GM12878 (cell line): ENCODE data around the gene KIF4B. TPM values are rescaled to one million over a fixed set of nuclear protein-coding genes. Genes with fewer than 3 reads are reported as not detected.
"Not testable (repeated sequence)": the region's sequence is repeated elsewhere in the genome, so short reads cannot be mapped to it uniquely, and the experiment has no call there.

Experiments
- ATAC-seq: fragments of 200-7000 bp; cut with Tn5 transposase; 3 replicates; pipeline ENCODE4 v1.9.1; 2020; ENCODE audit warnings: mild to moderate bottlenecking, moderate library complexity
- BruUV-seq: library from RNA; stranded (reverse); fragments of 400-500 nt; replicated peaks from 2 replicates; lab custom pipeline; 2021; lab: Mats Ljungman, UMichigan
- CTCF ChIA-PET: fragments of 300-600 bp; sonication (Branson Sonifier 250); formaldehyde crosslinking; extraction: SDS; loops from one replicate; lab custom pipeline; 2021; ENCODE audit warnings: inconsistent platforms; lab: Yijun Ruan, JAX
- POLR2A ChIA-PET: fragments of 350-600 bp; formaldehyde crosslinking; extraction: SDS; loops from one replicate; lab custom pipeline; 2021; ENCODE audit warnings: inconsistent platforms; lab: Charles Lee
- RAD21 ChIA-PET: fragments of 300-600 bp; sonication (Branson Sonifier 250); formaldehyde crosslinking; loops from one replicate; lab custom pipeline; 2023; ENCODE audit warnings: antibody characterized with exemption; ENCODE audit not compliant: unreplicated experiment; lab: Charles Lee
- SMC1A ChIA-PET: fragments of 300-600 bp; sonication (Branson Sonifier 250); formaldehyde crosslinking; loops from one replicate; lab custom pipeline; 2023; ENCODE audit not compliant: unreplicated experiment, uncharacterized antibody; lab: Charles Lee
- DNase-seq: peaks from one replicate; pipeline ENCODE4 v3.0.0-alpha.2; 2011; ENCODE audit warnings: low read depth, low spot score
- FAIRE-seq: peaks from 3 replicates; lab custom pipeline; 2011; peaks lifted over from hg19 to GRCh38; lab: Jason Lieb, UNC
- H2AFZ ChIP-seq: 2 replicates; pipeline ENCODE4 v1.6.0; 2011; ENCODE audit warnings: low read depth, low read length, control low read depth; ENCODE audit not compliant: control insufficient read depth
- H3K27ac ChIP-seq: 2 replicates; pipeline ENCODE4 v1.5.1; 2011; ENCODE audit warnings: control low read depth; ENCODE audit not compliant: control insufficient read depth, insufficient read depth
- H3K27me3 ChIP-seq, 2 experiments: replicated peaks in 1 of 2; 2 replicates each; pipeline versions ENCODE4 v1.6.0 to v1.6.1; 2011; ENCODE audit warnings: low read length in 1 of 2; ENCODE audit not compliant: control insufficient read depth in 2 of 2, insufficient read depth in 2 of 2
- H3K36me3 ChIP-seq, 2 experiments: 2 replicates each; pipeline ENCODE4 v1.5.1; 2011; ENCODE audit warnings: low read length in 1 of 2; ENCODE audit not compliant: control insufficient read depth in 2 of 2, insufficient read depth in 2 of 2
- H3K4me1 ChIP-seq: 2 replicates; pipeline ENCODE4 v1.6.1; 2011; ENCODE audit warnings: mild to moderate bottlenecking, low read length, moderate library complexity, mixed read lengths; ENCODE audit not compliant: control insufficient read depth, insufficient read depth
- H3K4me2 ChIP-seq: 2 replicates; pipeline ENCODE4 v1.6.0; 2011; ENCODE audit warnings: control low read depth; ENCODE audit not compliant: control insufficient read depth, insufficient read depth
- H3K4me3 ChIP-seq: fragments of 200-600 bp; sonication (generic); 2 replicates; pipeline ENCODE4 v1.5.1; 2016
- H3K79me2 ChIP-seq: 2 replicates; pipeline ENCODE4 v1.6.0; 2011; ENCODE audit warnings: low read length; ENCODE audit not compliant: control insufficient read depth, insufficient read depth
- H3K9ac ChIP-seq: 2 replicates; pipeline ENCODE4 v1.8.0; 2011; ENCODE audit warnings: low read length, control low read depth, mixed read lengths; ENCODE audit not compliant: control insufficient read depth, insufficient read depth
- H3K9me3 ChIP-seq: replicated peaks from 3 replicates; pipeline ENCODE4 v1.5.1; 2011; ENCODE audit warnings: mild to moderate bottlenecking, low read length; ENCODE audit not compliant: control insufficient read depth, insufficient read depth
- H4K20me1 ChIP-seq: 2 replicates; pipeline ENCODE4 v1.6.0; 2011; ENCODE audit not compliant: control insufficient read depth, insufficient read depth
- KAT2A ChIP-seq: conservative IDR thresholded peaks from 2 replicates; pipeline ENCODE4 v1.6.1; 2011; ENCODE audit warnings: low read depth, low read length; ENCODE audit not compliant: control insufficient read depth
- PAX8 ChIP-seq: fragments of 450-650 bp; IDR thresholded peaks from 2 replicates; pipeline ENCODE4 v1.6.1; 2017; ENCODE audit warnings: mild to moderate bottlenecking, moderate library complexity
- ZBTB4 ChIP-seq: fragments of 450-650 bp; formaldehyde crosslinking; IDR thresholded peaks from 2 replicates; pipeline ENCODE4 v1.4.0; 2022; ENCODE audit warnings: mild to moderate bottlenecking, moderate library complexity
- WGBS: methylation state at CpG from one replicate; pipeline ENCODE4 v1.1.6; 2016; ENCODE audit warnings: low lambda C conversion rate; ENCODE audit not compliant: insufficient replicate concordance, insufficient coverage; ENCODE audit errors: missing lambda C conversion rate; 5-methylcytosine and 5-hydroxymethylcytosine counted together
- in situ Hi-C: fragments of 300-500 bp; cut with MboI; formaldehyde crosslinking; loops from 9 replicates; pipeline ENCODE4 v1.14.3; 2018; ENCODE audit warnings: mixed read lengths
- intact Hi-C: fragments of 100-400 bp; cut with micrococcal nuclease; formaldehyde crosslinking; loops from one replicate; pipeline ENCODE4 v1.14.2; 2022; ENCODE audit not compliant: unreplicated experiment
- polyA plus RNA-seq, 11 experiments: library from polyadenylated mRNA; depleted of rRNA in 4 of 11; unstranded in 6 of 11; stranded (reverse) in 5 of 11; fragments of >200 nt; fragmentation: Nextera tagmentation in 4 of 11; fragmentation: Illumina TruSeq in 1 of 11; extraction: Ambion mirVana in 4 of 11; extraction: Trizol in 1 of 11; gene quantifications; 1 replicate in 1 of 11; 2 replicates in 10 of 11; pipeline versions ENCODE4 v1.2.1 to v1.2.3, GENCODE V29; 2011 to 2016; ENCODE audit warnings: inconsistent platforms in 2 of 11, missing spikeins in 2 of 11, low read depth in 1 of 11
- total RNA-seq, 4 experiments: library from RNA; depleted of rRNA in 3 of 4; stranded (reverse); fragments of >200 nt in 3 of 4; fragmentation: Illumina TruSeq in 1 of 4; extraction: Trizol in 1 of 4; gene quantifications; 2 replicates each; pipeline versions ENCODE4 v1.2.1 to v1.2.3, GENCODE V29; 2013 to 2021

KIF4B gene
- total and polyA plus RNA-seq, 10 of the 15 experiments (the other 5 are each of a cell fraction or from before 2014, with no cell fraction given) = 0.02 to 0.20 (median 0.05) TPM; not detected in 4

GRCh38 chr5:155029240-155029639 is 15.7 kb downstream of the KIF4B start (continued):
- TF ChIP-seq ZBTB4 (CRISPR knock-in tag) (no peak), PAX8 (no peak), KAT2A (no peak)

GRCh38 chr5:155034145-155034744 is 20.7 kb downstream of the KIF4B start:
- H3K79me2 ChIP-seq, FAIRE-seq, H3K4me1 ChIP-seq, POLR2A ChIA-PET, CTCF ChIA-PET, H3K9me3 ChIP-seq, H3K4me3 ChIP-seq, ATAC-seq, H3K27ac ChIP-seq, H3K36me3 ChIP-seq, BruUV-seq, H4K20me1 ChIP-seq, DNase-seq, H3K27me3 ChIP-seq, H3K9ac ChIP-seq, in situ Hi-C loops, H3K4me2 ChIP-seq, SMC1A ChIA-PET, intact Hi-C loops, H2AFZ ChIP-seq, RAD21 ChIA-PET: not testable (repeated sequence)
- WGBS = 96% methylated on average over 1 of the region's 1 CpG

GRCh38 chr5:155035087-155035486 is 21.5 kb downstream of the KIF4B start:
- 0% methylated on average over 2 of the region's 2 CpGs for WGBS
- FAIRE-seq, H4K20me1 ChIP-seq, H3K4me2 ChIP-seq, CTCF ChIA-PET, H3K4me1 ChIP-seq, DNase-seq, H3K4me3 ChIP-seq, H3K36me3 ChIP-seq, BruUV-seq, intact Hi-C loops, H3K27me3 ChIP-seq, RAD21 ChIA-PET, H3K27ac ChIP-seq, H2AFZ ChIP-seq, SMC1A ChIA-PET, H3K9ac ChIP-seq, H3K79me2 ChIP-seq, H3K9me3 ChIP-seq, in situ Hi-C loops, ATAC-seq: not testable (repeated sequence)
- POLR2A ChIA-PET = interaction anchor here (0.5 kb wide), 1 partner anchor 438 kb away, joined by 5 read pairs; no protein-coding TSS in a partner anchor
